OCI-LY3 (cell line): ENCODE results near the gene STYXL1.

Experiments
- CTCF ChIP-seq: fragments of 200-600, 300-600 bp; sonication (generic); IDR thresholded peaks from 2 replicates; pipeline ENCODE4 v1.5.1; 2014; ENCODE audit warnings: antibody characterized with exemption, low read length, low read depth
- EZH2phosphoT487 ChIP-seq: fragments of 200-600 bp; shearing (Covaris generic); IDR thresholded peaks from 2 replicates; pipeline ENCODE4 v1.6.1; 2018; ENCODE audit warnings: antibody characterized with exemption, mixed run types, low read depth

DNA sequence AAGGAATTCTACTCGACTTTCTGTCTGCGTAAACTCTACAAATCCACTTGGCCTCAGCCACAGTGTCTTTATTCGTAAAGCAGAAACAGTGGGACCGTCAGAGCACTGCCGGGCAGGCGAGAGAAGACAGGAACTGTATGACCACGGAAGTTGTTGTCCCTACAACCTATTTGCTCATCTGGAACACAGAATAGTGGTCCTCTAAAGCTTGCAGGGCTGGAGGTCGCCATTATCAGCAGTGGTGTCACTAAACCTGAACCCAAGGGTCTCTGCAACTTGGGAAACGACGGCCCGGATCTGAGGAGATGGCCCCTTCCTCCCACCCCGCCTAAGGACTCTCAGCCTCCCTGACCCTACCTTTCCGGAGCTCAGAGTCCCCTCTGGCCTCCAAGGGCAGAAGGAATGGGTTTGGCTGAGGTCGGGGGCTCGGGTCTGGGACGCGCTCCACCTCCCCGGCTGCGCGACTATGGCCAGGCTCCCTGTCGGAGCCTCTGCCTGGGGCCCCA is 442 bp downstream of the STYXL1 start:
- TF ChIP-seq CTCF (no peak), EZH2phosphoT487 (no peak)
